ENCODE results near the gene PPDPF.

The PPDPF gene

DNA sequence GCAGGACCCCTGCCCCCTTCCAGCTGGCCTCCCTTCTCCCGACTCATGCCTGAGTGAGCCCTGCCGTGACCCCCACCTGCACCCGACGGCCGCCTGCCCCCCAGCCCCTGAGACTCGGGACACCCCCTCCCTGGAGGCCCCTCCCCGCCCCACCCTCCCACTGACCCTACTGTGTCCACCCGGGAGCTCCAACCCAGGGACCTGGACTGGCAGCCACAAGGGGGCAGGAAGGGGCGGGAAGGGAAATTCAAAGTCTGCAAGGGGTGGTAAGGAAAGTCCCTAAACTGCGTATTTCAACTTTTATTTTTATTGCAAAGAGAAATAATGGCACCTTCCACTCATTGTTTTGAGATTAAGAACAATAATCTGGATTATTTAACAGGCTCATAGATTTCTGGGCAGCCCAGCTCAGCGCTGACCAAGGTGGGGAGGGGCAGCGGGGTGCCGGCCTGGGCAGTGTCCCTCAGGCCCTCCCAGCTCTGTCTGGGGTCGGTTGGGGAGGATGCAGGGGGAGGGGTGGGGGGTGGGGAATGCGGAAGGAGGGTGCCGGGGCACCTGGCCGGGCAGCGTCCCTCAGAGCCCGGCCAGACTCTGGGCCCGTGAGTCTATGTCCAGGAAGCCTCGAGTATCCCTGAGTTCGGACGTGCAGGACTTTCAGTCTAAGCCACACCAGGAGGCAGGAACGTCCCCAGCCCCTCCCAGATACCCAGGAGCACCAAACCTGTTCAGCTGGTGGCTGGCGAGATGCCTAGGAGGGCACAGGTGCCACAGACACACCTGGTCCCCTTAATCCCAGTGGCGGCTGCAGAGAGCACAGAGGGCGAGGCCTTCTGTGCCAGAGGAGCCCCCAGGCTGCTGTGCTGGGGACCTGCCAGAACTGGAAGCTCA lies 17.9 kb downstream of the PPDPF start:
- DNase-seq (ENCODE audit: low spot score), result no peak

- no peak for DNase-seq (ENCODE audit: low spot score)
Measured at GRCh38 chr20:63539092-63539430, 18.5 kb downstream of the PPDPF start.

GRCh38 chr20:63539441-63540370 lies 19.1 kb downstream of the PPDPF start:
- no peak for DNase-seq (ENCODE audit: low spot score)

- DNase-seq (ENCODE audit: low spot score), result peak; percentile 54
Measured at GRCh38 chr20:63540417-63541186, 20.0 kb downstream of the PPDPF start.

DNA sequence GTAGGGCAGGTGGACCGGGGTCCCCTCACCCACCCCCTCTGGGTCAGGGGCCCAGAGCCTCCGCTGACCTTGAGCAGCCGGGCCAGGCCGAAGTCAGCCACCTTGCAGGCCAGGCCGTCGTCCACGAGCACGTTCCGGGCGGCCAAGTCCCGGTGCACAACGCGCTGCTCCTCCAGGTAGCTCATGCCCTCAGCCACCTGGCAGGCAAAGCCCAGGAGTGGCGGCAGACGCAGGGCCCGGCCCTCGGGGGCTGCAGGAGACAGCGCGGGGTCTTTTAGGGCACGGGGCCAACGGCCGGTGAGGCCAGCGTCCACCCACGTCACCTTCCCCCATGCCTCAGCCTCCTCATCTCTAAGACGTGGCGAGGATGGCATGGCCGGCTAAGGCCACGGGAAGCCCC lies 20.8 kb downstream of the PPDPF start:
- DNase-seq (ENCODE audit: low spot score), result no peak

DNA sequence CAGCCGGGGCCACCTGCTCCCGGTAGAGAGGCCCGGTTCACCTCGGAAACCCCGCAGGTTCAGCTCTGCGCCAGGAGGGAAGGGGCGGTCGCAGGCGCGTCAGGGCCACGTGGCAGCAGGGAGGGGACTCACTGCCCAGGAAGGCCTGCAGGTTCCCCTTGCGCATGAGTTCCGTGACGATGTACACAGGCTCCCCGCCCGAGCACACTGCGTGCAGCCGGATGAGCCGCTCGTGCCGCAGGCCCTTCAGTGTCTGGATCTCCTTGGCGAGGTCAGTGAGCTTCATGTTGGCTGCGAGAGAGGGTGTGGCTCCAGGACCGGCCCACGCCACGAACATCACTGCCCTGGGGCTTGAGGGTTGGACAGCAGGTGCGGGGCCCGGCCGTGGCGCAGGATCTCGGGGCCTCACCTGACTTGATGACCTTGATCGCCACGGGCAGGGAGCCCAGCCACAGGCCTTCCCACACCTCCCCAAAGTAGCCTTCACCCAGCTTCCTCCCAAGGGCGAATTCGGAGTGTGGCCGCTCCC lies 21.5 kb downstream of the PPDPF start:
- DNase-seq (ENCODE audit: low spot score), result no peak

- no peak for DNase-seq (ENCODE audit: low spot score)
Measured at GRCh38 chr20:63542696-63543095, 22.1 kb downstream of the PPDPF start.

DNA sequence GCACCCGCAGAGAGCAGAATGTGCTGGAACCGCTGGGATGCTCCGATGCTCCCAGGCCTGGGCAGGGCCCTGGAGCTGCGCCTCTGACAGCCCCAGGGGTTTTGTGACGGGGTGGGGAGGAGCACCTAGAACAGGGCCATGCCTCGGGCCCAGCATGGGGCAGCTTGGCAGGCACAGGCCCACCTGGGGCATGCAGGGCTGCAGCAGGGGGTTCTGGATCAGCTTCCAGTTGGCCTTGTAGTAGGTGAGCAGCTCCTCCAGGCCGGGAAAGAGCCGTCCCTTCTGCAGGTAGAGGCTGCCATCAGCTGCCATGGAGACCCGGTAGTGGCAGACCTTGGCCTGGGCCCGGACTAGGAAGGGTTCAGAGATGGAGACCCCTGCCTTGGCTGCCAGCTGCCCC lies 22.6 kb downstream of the PPDPF start:
- DNase-seq (ENCODE audit: low spot score), result no peak

- no peak for DNase-seq (ENCODE audit: low spot score)
Measured at GRCh38 chr20:63543733-63544132, 23.2 kb downstream of the PPDPF start.

DNA sequence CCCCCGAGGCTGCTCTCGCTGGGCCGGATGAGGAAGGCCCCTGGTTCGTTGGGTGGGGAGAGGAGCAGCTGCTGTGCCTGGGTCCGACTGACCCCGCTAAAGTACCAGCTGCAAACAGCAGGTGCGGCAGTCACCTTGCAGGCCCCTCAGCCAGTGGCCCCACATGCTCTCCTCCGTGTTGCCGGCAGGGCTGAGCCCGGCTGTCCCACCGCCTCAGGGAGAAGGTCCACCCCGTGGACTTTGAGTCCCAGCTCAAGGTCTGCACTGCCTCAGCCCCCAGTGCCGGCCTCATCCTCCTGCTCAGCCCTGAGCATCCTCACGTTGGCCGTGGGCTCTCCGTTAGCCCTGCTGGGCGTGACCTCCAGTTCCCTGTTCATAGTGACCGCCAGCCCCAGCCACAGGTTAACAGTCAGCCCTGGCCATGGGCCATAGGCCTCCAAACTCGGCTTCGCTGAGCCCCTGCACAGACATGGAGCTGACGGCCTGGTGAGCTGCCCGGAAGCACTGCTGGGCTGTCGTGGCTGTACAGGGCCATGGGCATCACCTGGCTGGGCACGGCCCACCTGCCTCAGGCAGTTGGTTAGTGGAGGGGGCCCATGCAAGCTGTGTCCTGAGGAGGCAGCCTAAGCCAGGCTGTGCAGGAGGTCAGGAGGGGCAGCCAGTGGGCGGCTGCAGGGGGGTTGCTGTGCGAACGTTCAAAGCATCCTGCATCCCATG lies 23.8 kb downstream of the PPDPF start:
- no peak for DNase-seq (ENCODE audit: low spot score)

GRCh38 chr20:63544958-63545516 lies 24.5 kb downstream of the PPDPF start:
- DNase-seq (ENCODE audit: low spot score), result no peak

GRCh38 chr20:63545814-63546213 lies 25.2 kb downstream of the PPDPF start:
- no peak for DNase-seq (ENCODE audit: low spot score)

- no peak for DNase-seq (ENCODE audit: low spot score)
Measured at GRCh38 chr20:63546256-63546955, 25.8 kb downstream of the PPDPF start.

- DNase-seq (ENCODE audit: low spot score), result no peak
Measured at GRCh38 chr20:63546956-63547724, 26.6 kb downstream of the PPDPF start.

DNA sequence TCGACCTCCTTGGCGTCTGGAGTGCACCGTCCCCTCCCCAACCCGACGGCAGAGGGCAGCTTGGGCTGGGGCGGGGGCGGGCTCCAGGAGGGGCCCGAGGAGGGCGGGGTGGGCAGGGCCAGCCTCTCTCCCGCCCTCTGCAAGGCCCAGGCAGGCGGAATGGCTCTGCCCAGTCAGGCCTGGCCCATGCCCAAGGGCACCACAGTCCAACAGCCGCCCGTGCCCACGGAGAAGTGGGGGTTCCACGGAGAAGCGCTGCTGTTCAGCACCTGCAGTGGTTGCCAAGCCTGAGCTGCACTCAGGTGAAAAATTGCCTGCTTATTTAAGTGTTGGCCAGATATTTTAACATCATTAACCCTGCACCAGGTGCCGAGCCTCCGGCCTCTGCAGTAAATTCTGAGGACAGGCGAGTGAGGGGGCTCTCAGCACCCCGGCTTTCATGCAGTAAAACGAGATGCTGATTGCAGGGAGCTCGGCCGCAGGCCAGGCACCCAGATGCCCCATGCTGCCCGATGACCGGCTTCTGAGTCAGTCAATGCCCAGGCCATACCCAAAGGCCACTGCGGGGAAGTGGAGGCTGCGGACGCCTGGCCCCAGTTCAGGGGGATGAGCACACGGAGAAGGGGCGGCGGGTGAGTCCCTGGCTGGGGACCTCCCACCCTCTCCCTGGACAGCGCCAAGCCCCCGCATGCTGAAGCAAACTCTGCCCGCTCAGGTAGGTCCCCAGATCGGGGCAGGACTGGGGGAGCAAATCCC lies 27.3 kb downstream of the PPDPF start, which contains the start of gene SRMS:
SRMS (minus strand) TSS at position 25 of the 756 bp plus-strand sequence. CDS start 286 bp downstream, outside the sequence.
- DNase-seq (ENCODE audit: low spot score), result no peak

DNA sequence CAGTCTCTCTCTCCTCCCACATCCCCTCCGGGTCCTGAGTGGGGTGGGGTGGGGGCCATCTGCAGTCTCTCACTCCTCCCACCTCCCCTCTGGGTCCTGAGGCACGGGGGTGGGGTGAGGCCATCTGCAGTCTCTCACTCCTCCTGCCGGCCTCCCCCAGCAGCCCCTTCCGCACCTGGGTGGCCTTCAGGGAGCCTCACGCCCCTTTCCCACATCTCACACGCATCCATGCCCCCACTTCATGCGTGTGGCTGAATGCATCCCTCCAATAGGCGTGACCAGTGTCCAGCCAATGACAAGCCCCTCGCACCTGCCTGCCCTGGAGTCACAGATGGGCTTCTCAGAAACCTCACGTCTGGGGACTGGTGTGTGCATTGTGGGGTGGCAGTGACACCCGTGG lies 28.0 kb downstream of the PPDPF start:
- no peak for DNase-seq (ENCODE audit: low spot score)

DNA sequence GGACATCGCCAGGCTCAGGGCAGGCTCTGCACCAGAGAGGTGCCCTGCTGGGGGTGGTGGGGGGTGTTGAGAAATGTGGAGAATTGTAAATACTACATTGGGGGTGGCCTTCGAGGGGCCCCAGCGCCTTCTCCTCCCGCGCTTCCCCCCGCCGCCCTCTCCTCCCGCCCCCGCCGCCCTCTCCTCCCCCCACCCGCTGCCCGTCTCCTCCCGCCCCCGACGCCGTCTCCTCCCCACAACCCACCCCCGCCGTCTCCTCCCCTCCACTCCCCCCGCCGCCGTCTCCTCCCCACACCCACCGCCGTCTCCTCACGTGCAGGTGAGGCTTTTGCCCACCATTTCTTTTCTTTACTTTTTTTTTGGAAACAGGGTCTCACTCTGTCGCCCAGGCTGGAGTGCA lies 28.5 kb downstream of the PPDPF start:
- DNase-seq (ENCODE audit: low spot score), result no peak

DNA sequence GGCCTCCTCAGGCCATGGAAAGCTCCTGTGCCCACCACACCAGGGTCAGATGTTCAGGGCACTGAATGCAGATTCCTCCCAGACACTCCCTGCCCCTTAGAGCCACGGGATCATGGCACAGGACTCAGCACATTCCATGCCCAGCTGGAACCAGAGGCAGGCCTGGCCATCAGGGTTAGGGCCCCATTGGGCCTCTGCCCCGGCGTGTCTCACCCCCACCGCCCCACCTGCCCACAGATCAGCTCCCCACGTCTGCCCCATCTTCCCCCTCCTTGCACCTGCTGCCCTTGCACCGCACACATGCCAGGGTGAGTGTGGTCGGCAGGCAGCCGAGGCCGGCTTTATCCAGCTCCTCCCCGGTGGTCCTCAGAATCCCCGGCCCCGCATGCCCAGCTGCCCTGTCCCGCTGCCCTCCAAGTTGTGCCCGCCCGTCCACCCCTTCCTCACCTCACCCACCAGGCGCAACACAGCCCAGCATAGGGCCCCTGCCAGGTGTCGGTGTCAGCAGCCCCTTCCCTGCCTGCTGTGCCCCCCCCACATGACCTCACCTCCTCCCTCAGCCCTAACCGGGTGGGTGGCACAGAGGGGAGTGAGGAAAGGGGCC lies 29.2 kb downstream of the PPDPF start:
- no peak for DNase-seq (ENCODE audit: low spot score)

Data from GM03348 (cell line).